Colonic mucosa (tissue), 4 donors: Measurements from ENCODE around the gene RACGAP1. TPM values are rescaled to one million over a fixed set of nuclear protein-coding genes. Genes with fewer than 3 reads are reported as not detected.

ENCODE experiments used
- DNase-seq: peaks from one replicate; pipeline ENCODE4 v3.0.0-alpha.2; 2020
- H3K27ac ChIP-seq: fragments of 200-600 bp; one replicate; pipeline ENCODE4 v1.8.0; 2021
- H3K27me3 ChIP-seq: fragments of 200-600 bp; one replicate; pipeline ENCODE4 v1.8.0; 2021
- H3K36me3 ChIP-seq: fragments of 200-600 bp; one replicate; pipeline ENCODE4 v1.8.0; 2021
- H3K4me1 ChIP-seq: fragments of 200-600 bp; one replicate; pipeline ENCODE4 v1.8.0; 2021; ENCODE audit warnings: mild to moderate bottlenecking
- H3K4me3 ChIP-seq: fragments of 200-600 bp; one replicate; pipeline ENCODE4 v1.8.0; 2021
- H3K9ac ChIP-seq, 2 donors: one replicate each; pipeline ENCODE4 v1.7.0; 2013; ENCODE audit warnings: control low read depth in 2 of 2, low read depth in 2 of 2, low read length in 2 of 2
- H3K9me3 ChIP-seq: fragments of 200-600 bp; one replicate; pipeline ENCODE4 v1.8.0; 2021
- intact Hi-C: fragments of 100-400 bp; cut with DNase I; formaldehyde crosslinking; loops from one replicate; pipeline ENCODE4 v1.14.1; 2022
- total RNA-seq, 2 donors: library from RNA; stranded (reverse); fragmentation: NEBNext Ultra II Directional in 1 of 2; extraction: Animal tissue kit (Norgen Biotek cat#: 25700) in 1 of 2; gene quantifications; one replicate each; pipeline ENCODE4 v1.2.1, GENCODE V29; 2021
- TF ChIP-seq, protein P1 (sequence below): fragments of 200-600 bp; IDR thresholded peaks from one replicate; pipeline ENCODE4 v1.8.0; 2022; ENCODE audit warnings: antibody characterized with exemption, mild to moderate bottlenecking
- donor health status: healthy.
- donor health status: DM: no; HTN: no; CAD: no.
- donor health status: DM: no; HTN: no; CAD: no.

Gene RACGAP1
- total RNA-seq, 2 donors from 2014 or later = 36.2 to 83.8 TPM

DNA sequence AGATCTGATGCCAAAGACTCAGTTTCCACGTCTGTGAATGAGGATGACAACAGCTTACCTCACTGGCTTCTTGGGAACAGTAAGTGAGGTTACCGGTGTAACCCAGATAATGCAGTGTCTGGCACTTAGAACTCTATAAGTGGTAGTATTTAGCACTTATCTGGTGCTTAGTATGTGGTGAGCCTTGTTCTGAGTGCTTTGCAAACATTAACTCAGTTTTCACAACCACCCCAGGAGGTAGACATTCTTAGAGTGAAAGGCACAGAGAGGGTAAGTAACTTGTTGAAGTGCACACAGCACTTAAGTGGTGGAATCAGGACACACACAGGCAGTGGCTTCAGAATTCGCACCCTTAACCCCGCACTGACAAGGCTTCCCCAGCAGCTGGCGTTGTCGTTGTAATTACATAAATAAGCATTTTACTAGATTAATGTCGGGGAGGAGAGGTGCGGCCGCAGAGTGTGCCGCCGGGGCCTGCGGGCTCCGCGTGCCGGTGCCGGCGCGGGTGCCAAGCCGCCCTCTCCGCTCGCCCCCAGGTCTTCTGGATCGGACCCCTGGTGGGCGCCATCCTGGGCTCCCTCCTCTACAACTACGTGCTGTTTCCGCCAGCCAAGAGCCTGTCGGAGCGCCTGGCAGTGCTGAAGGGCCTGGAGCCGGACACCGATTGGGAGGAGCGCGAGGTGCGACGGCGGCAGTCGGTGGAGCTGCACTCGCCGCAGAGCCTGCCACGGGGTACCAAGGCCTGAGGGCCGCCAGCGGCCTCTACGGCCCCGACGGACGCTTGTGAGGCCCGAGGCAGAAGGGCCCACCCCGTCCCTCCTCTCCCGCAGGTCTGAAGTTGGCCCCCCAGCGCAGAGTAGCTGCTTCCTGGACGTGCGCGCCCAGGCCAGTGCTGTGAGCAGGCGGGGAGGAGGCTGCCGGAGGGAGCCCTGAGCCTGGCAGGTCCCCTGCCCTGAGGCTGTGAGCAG lies 70.1 kb downstream of the RACGAP1 start:
- H3K9ac ChIP-seq = no peak overlapping the region
- intact Hi-C loops = no loop called here
- TF ChIP-seq, protein P1, sequence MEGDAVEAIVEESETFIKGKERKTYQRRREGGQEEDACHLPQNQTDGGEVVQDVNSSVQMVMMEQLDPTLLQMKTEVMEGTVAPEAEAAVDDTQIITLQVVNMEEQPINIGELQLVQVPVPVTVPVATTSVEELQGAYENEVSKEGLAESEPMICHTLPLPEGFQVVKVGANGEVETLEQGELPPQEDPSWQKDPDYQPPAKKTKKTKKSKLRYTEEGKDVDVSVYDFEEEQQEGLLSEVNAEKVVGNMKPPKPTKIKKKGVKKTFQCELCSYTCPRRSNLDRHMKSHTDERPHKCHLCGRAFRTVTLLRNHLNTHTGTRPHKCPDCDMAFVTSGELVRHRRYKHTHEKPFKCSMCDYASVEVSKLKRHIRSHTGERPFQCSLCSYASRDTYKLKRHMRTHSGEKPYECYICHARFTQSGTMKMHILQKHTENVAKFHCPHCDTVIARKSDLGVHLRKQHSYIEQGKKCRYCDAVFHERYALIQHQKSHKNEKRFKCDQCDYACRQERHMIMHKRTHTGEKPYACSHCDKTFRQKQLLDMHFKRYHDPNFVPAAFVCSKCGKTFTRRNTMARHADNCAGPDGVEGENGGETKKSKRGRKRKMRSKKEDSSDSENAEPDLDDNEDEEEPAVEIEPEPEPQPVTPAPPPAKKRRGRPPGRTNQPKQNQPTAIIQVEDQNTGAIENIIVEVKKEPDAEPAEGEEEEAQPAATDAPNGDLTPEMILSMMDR = no peak
- no peak for DNase-seq
- no peaks in the 10 kb centered on the region for H3K4me1 ChIP-seq
- no peak overlapping the region for H3K4me3 ChIP-seq
- H3K27ac ChIP-seq = no peak overlapping the region
- no peaks in the 10 kb centered on the region for H3K9me3 ChIP-seq
- peaks cover 17% of the 10 kb centered on the region for H3K27me3 ChIP-seq
- no peaks in the 10 kb centered on the region for H3K36me3 ChIP-seq

DNA sequence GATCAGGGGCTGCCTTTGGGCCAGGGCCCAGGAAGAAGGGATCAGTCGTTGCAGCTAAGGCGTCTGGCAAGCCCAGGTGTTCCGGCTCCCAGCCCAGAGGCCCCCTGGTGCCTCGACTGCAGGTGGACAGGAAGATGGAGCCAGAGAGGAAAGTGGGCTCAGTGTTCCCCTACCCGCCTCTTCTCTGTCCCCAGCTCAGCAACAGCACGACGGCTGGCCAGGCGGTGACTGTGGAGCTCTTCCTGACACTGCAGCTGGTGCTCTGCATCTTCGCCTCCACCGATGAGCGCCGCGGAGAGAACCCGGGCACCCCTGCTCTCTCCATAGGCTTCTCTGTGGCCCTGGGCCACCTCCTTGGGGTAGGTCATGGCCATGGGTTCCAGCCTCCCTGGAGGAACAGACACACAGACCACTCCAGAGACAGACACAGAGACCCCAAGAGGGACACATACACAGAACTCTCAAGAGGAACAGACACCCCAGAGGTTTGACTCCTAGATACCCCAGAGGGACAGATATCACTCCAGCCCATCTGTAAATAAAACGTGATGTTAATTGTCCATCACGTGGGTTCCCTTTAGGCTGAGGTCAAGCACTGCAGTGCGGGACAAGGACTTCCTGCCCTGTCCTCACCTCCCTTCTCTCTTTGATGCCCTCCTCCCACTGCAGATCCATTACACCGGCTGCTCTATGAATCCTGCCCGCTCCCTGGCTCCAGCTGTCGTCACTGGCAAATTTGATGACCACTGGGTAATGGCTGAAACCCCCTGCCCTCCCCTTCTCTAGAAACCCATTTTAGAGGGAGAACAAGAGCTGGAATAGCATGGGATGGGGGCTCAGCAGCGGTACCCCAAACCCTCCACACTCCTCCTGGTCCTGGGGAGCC lies 71.1 kb downstream of the RACGAP1 start:
- Histone ChIP-seq H3K9ac (no peak overlapping the region), H3K9me3 (no peaks in the 10 kb centered on the region), H3K36me3 (no peaks in the 10 kb centered on the region), H3K27ac (no peak overlapping the region), H3K4me3 (no peak overlapping the region), H3K4me1 (no peaks in the 10 kb centered on the region), H3K27me3 (peaks cover 13% of the 10 kb centered on the region)
- intact Hi-C loops = no loop called here
- DNase-seq = no peak
- TF ChIP-seq, protein P1 = no peak

DNA sequence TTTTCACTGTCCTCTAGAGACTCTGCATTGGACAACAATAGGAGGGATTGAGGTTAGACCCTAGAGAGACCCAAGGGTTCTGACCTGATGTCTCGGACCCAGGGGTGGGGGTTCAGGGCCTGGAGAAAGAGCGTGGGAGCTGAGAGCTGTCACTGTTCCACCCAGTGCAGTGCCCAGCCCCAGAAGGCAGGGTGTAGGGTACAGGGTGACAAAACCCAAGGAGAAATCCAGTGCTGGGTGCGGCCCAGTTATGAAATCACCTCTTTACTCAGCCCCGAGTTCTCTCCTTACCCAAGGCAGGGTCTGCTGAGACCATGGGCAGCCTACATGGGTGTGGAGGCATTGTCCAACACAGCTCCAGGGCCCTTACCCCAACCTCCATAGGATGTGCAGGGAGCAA lies 72.1 kb downstream of the RACGAP1 start:
- H3K9me3 ChIP-seq = no peaks in the 10 kb centered on the region
- TF ChIP-seq, protein P1 = no peak
- H3K9ac ChIP-seq = no peak overlapping the region
- DNase-seq = no peak
- no peaks in the 10 kb centered on the region for H3K4me1 ChIP-seq
- intact Hi-C loops = no loop called here
- H3K27me3 ChIP-seq = peaks cover 13% of the 10 kb centered on the region
- no peak overlapping the region for H3K27ac ChIP-seq
- H3K4me3 ChIP-seq = no peak overlapping the region
- no peaks in the 10 kb centered on the region for H3K36me3 ChIP-seq

DNA sequence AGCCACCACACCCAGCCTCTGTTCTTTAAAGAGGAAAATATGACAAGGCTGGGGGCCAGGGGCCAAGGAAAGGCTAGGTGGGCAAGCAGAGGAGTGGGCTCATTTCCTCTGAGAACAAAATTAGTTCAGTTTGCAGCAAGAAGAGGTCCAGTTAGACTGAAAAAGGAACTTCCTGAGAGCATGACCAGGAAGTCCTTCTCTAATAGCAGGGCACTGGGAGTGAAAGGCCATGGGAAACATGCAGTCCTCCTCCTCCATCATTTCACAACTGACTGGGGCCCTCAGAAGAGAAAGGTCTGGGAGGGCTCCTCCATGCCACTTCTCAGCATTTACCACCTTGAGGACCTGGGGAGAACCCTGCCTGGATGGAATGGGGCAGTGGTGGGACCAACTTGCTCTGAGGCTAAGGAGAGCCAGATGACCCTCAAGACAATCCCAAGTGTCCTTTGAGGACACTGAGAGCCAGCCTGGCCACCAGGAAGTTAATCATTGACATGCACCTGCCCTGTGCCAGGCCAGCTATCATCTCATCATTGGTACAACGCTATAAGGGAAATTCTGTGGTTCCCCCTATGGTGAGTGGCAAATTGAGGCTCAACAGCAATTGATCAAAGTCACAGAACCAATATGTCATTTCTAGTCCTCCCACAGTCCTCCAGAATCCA lies 72.8 kb downstream of the RACGAP1 start:
- H3K9me3 ChIP-seq = no peaks in the 10 kb centered on the region
- DNase-seq = no peak
- peaks cover 13% of the 10 kb centered on the region for H3K27me3 ChIP-seq
- no peak overlapping the region for H3K9ac ChIP-seq
- H3K4me3 ChIP-seq = no peak overlapping the region
- H3K4me1 ChIP-seq = no peaks in the 10 kb centered on the region
- no peaks in the 10 kb centered on the region for H3K36me3 ChIP-seq
- TF ChIP-seq, protein P1 = no peak
- no peak overlapping the region for H3K27ac ChIP-seq
- intact Hi-C loops = no loop called here
